ENCODE data around the gene DIPK2B.

DIPK2B gene

GRCh38 chrX:45157647-45158046 lies 43.0 kb downstream of the DIPK2B start:
- no peak for DNase-seq (ENCODE audit: low spot score)

- no peak for DNase-seq (ENCODE audit: low spot score)
Measured at GRCh38 chrX:45154462-45154861, 46.2 kb downstream of the DIPK2B start.

GRCh38 chrX:45154033-45154360 lies 46.7 kb downstream of the DIPK2B start:
- DNase-seq (ENCODE audit: low spot score), result no peak
